Measurements from ENCODE around the gene KCNC1. TPM values are rescaled to one million over a fixed set of nuclear protein-coding genes. Genes with fewer than 3 reads are reported as not detected.
A peak's percentile ranks its signal among the peaks of the same experiment; 100 is the strongest.

The KCNC1 gene
- total RNA-seq, 1 donor from 2014 or later, result 0.20 TPM

DNA sequence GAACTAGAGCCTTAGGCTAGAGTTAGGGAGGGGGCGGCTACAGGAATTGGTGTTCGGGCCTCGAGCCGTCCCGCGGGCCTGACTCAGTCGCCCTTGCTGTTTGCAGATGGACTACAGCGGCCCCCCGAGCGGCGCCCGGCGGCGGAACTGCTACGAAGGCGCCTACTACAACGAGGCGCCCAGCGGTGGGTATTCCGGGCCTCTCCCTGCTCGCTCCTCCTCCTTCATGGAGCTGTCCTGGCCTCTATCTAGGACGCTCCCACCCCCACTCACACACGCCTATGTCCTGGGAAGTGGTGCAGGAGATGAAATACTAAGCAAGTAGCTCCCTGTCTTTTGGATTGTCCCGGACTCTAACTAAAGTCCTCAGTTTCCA lies 13.8 kb upstream of the KCNC1 start:
- DNase-seq (ENCODE audit: low spot score), result no peak
- H3K27me3 Mint-ChIP-seq (ENCODE audit: low read depth), result peaks cover 44% of the 10 kb centered on the region
- peaks cover 3% of the 10 kb centered on the region for H3K4me1 Mint-ChIP-seq (ENCODE audit: low read depth)
- no peaks in the 10 kb centered on the region for H3K36me3 Mint-ChIP-seq (ENCODE audit: low read depth)
- H3K27ac Mint-ChIP-seq (ENCODE audit: unreplicated experiment), result no peak overlapping the region
- H3K4me3 Mint-ChIP-seq (ENCODE audit: unreplicated experiment), result peak overlapping the region; percentile 1
- TF ChIP-seq, protein P1, sequence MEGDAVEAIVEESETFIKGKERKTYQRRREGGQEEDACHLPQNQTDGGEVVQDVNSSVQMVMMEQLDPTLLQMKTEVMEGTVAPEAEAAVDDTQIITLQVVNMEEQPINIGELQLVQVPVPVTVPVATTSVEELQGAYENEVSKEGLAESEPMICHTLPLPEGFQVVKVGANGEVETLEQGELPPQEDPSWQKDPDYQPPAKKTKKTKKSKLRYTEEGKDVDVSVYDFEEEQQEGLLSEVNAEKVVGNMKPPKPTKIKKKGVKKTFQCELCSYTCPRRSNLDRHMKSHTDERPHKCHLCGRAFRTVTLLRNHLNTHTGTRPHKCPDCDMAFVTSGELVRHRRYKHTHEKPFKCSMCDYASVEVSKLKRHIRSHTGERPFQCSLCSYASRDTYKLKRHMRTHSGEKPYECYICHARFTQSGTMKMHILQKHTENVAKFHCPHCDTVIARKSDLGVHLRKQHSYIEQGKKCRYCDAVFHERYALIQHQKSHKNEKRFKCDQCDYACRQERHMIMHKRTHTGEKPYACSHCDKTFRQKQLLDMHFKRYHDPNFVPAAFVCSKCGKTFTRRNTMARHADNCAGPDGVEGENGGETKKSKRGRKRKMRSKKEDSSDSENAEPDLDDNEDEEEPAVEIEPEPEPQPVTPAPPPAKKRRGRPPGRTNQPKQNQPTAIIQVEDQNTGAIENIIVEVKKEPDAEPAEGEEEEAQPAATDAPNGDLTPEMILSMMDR (IDR thresholded peaks at IDR 0.05), result no peak
- H3K9me3 Mint-ChIP-seq (ENCODE audit: low read depth), result no peaks in the 10 kb centered on the region

DNA sequence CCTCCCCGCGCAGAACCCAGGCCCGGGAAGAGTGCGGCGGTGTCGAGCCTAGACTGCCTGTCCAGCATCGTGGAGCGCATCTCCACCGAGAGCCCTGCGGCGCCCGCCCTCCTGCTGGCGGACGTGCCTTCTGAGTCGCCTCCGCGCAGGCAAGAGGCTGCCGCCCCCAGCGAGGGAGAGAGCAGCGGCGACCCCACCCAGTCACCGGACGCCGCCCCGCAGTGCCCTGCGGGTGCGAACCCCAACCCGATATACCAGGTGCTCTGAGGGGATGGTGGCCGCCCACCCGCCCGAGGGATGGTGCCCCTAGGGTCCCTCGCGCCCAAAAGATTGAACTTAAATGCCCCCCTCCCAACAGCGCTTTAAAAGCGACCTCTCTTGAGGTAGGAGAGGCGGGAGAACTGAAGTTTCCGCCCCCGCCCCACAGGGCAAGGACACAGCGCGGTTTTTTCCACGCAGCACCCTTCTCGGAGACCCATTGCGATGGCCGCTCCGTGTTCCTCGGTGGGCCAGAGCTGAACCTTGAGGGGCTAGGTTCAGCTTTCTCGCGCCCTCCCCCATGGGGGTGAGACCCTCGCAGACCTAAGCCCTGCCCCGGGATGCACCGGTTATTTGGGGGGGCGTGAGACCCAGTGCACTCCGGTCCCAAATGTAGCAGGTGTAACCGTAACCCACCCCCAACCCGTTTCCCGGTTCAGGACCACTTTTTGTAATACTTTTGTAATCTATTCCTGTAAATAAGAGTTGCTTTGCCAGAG lies 13.2 kb upstream of the KCNC1 start:
- peaks cover 3% of the 10 kb centered on the region for H3K4me1 Mint-ChIP-seq (ENCODE audit: low read depth)
- peak overlapping the region; percentile 1 for H3K4me3 Mint-ChIP-seq (ENCODE audit: unreplicated experiment)
- no peak overlapping the region for H3K27ac Mint-ChIP-seq (ENCODE audit: unreplicated experiment)
- TF ChIP-seq, protein P1 (IDR thresholded peaks at IDR 0.05), result no peak
- no peak for DNase-seq (ENCODE audit: low spot score)
- H3K36me3 Mint-ChIP-seq (ENCODE audit: low read depth), result no peaks in the 10 kb centered on the region
- H3K27me3 Mint-ChIP-seq (ENCODE audit: low read depth), result peaks cover 48% of the 10 kb centered on the region
- no peaks in the 10 kb centered on the region for H3K9me3 Mint-ChIP-seq (ENCODE audit: low read depth)

DNA sequence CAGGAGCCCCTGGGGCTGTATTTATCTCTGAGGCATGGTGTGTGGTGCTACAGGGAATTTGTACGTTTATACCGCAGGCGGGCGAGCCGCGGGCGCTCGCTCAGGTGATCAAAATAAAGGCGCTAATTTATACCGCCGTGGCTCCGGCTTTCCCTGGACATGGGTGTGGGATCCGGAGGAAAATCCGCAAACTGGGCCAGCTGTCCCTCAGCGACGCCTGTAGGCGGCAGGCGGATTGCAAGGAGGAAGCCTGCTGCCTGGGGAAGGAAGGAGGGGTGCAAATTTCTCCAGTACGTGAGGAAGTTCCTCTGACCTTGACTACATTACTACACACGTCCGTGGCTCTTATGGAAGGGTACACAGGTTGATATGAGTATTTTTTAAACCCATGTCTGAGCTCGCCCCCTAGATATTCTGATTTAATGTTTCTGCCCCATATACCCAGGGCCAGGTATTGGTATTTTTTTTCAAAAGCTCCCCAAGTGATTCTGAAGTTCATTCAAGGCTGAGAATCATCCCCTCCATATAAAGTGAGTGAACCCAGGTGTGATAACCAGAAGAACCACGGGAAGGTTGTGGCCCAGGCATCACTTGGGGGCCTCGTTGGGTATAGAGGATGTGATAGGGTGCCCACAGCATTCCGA lies 12.5 kb upstream of the KCNC1 start:
- H3K27ac Mint-ChIP-seq (ENCODE audit: unreplicated experiment), result no peak overlapping the region
- H3K27me3 Mint-ChIP-seq (ENCODE audit: low read depth), result peaks cover 51% of the 10 kb centered on the region
- H3K4me3 Mint-ChIP-seq (ENCODE audit: unreplicated experiment), result no peak overlapping the region
- TF ChIP-seq, protein P1 (IDR thresholded peaks at IDR 0.05), result peak; percentile 68
- no peaks in the 10 kb centered on the region for H3K9me3 Mint-ChIP-seq (ENCODE audit: low read depth)
- no peak for DNase-seq (ENCODE audit: low spot score)
- H3K4me1 Mint-ChIP-seq (ENCODE audit: low read depth), result peaks cover 3% of the 10 kb centered on the region
- no peaks in the 10 kb centered on the region for H3K36me3 Mint-ChIP-seq (ENCODE audit: low read depth)

DNA sequence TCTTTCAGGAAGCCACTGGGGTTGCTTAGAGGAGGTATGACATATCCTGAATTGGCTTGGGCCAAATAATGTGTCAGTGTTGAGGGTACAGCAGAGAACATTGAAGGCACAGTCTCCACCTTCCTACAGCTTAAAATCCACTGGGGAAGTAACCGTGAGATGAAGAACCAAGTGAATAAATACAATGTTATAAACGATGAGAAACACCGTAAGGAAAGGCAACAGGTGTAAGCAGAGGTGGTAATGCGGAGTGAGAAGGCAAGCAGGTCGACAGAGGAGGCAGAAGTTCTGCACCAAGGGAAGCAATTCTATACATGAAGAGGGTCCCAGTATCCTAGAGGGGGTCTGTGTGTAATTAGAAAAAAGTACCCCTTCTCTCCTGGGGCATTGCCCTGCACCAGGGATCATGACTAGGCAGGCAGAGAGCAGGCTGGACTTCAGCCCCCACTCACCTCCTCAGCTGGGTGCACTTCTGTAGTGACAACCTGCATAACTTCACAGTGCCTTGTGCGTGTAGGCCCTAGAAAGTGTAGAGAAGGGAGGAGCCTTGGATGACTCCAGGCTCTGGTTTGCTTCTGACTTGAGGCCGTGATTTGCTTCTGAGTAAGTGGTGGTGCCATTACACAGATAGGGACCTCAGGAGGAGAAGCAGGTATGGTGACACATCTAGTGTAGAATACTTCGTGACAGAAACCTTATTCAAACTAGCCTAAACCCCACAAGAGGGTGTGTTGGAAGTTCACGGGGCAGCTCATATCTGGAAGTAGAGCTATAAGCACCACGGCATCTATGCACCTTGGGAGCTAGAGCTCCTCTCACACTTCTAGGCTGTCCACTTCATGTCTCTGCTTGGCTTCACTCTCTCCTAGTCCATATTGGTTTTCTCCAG lies 10.3 kb upstream of the KCNC1 start:
- TF ChIP-seq, protein P1 (IDR thresholded peaks at IDR 0.05), result no peak
- Mint-ChIP-seq H3K27me3 (ENCODE audit: low read depth) (peaks cover 68% of the 10 kb centered on the region), H3K4me1 (ENCODE audit: low read depth) (no peaks in the 10 kb centered on the region), H3K36me3 (ENCODE audit: low read depth) (no peaks in the 10 kb centered on the region), H3K9me3 (ENCODE audit: low read depth) (no peaks in the 10 kb centered on the region), H3K27ac (ENCODE audit: unreplicated experiment) (no peak overlapping the region), H3K4me3 (ENCODE audit: unreplicated experiment) (no peak overlapping the region)
- DNase-seq (ENCODE audit: low spot score), result no peak

DNA sequence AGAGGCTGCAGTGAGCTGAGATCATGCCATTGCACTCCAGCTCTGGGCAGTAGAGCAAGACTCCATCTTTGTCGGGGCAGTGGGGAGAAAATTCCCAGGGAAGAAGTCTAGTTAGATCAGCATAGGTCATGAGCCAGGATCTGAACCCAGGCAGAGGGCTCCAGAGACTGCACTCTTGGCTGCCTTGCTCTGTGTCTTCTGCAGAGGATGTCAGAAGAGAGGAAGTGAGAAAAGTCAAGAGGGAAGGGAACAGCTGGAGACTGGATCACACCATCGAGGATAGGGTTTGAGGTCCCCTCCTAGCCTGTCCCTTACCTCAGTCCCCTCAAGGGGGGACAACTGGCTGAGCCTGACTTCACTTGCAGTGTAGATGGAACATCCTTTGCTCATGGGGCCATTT lies 9.4 kb upstream of the KCNC1 start:
- TF ChIP-seq, protein P1 (IDR thresholded peaks at IDR 0.05), result no peak
- DNase-seq (ENCODE audit: low spot score), result no peak
- Mint-ChIP-seq H3K27me3 (ENCODE audit: low read depth) (peaks cover 67% of the 10 kb centered on the region), H3K4me1 (ENCODE audit: low read depth) (no peaks in the 10 kb centered on the region), H3K36me3 (ENCODE audit: low read depth) (no peaks in the 10 kb centered on the region), H3K27ac (ENCODE audit: unreplicated experiment) (no peak overlapping the region), H3K4me3 (ENCODE audit: unreplicated experiment) (no peak overlapping the region), H3K9me3 (ENCODE audit: low read depth) (no peaks in the 10 kb centered on the region)

Measured in chondrocyte (in vitro differentiated cells).